AG04450 (cell line): ENCODE measurements around the gene KATNAL1. TPM values are rescaled to one million over a fixed set of nuclear protein-coding genes. Genes with fewer than 3 reads are reported as not detected.

Source experiments
- CTCF ChIA-PET: fragments of 300-600, 350-600 bp; formaldehyde crosslinking; extraction: SDS; loops from one replicate; lab custom pipeline; 2022; ENCODE audit warnings: antibody characterized with exemption, inconsistent platforms; lab: Charles Lee
- POLR2A ChIA-PET: fragments of 350-600 bp; formaldehyde crosslinking; extraction: SDS; loops from one replicate; lab custom pipeline; 2021; ENCODE audit warnings: antibody characterized with exemption, inconsistent platforms; lab: Yijun Ruan, JAX
- DNase-seq: peaks from one replicate; pipeline ENCODE4 v3.0.0-alpha.2; 2011; ENCODE audit warnings: low read depth, low spot score
- H3K27ac ChIP-seq: one replicate; pipeline ENCODE4 v1.5.1; 2012; ENCODE audit warnings: low read depth, low read length, control low read depth
- H3K27me3 ChIP-seq: one replicate; pipeline ENCODE4 v1.6.0; 2012; ENCODE audit warnings: low read length; ENCODE audit not compliant: control insufficient read depth, insufficient read depth
- H3K4me3 ChIP-seq: 2 replicates; pipeline ENCODE4 v1.5.1; 2011; ENCODE audit warnings: mild to moderate bottlenecking, low read depth, low read length, control low read depth
- H3K9me3 ChIP-seq: 2 replicates; pipeline ENCODE4 v1.5.1; 2012; ENCODE audit warnings: low read length; ENCODE audit not compliant: control insufficient read depth, insufficient read depth
- polyA plus RNA-seq: library from polyadenylated mRNA; depleted of rRNA; stranded (reverse); fragments of >200 nt; gene quantifications from 2 replicates; pipeline ENCODE4 v1.2.3, GENCODE V29; 2011; rRNA removed
- small RNA-seq: library from RNA; depleted of rRNA; stranded (forward); fragments of <200 nt; gene quantifications from one replicate; pipeline ENCODE3, GENCODE V24; 2012; ENCODE audit warnings: low read depth; ENCODE audit not compliant: insufficient read length
- TF ChIP-seq, protein P1 (sequence below): IDR thresholded peaks from 2 replicates; pipeline ENCODE4 v1.5.1; 2011; ENCODE audit warnings: low read depth, low read length, control low read depth, inconsistent platforms

The KATNAL1 gene
- polyA plus RNA-seq, 1 experiment, result 12.6 TPM

DNA sequence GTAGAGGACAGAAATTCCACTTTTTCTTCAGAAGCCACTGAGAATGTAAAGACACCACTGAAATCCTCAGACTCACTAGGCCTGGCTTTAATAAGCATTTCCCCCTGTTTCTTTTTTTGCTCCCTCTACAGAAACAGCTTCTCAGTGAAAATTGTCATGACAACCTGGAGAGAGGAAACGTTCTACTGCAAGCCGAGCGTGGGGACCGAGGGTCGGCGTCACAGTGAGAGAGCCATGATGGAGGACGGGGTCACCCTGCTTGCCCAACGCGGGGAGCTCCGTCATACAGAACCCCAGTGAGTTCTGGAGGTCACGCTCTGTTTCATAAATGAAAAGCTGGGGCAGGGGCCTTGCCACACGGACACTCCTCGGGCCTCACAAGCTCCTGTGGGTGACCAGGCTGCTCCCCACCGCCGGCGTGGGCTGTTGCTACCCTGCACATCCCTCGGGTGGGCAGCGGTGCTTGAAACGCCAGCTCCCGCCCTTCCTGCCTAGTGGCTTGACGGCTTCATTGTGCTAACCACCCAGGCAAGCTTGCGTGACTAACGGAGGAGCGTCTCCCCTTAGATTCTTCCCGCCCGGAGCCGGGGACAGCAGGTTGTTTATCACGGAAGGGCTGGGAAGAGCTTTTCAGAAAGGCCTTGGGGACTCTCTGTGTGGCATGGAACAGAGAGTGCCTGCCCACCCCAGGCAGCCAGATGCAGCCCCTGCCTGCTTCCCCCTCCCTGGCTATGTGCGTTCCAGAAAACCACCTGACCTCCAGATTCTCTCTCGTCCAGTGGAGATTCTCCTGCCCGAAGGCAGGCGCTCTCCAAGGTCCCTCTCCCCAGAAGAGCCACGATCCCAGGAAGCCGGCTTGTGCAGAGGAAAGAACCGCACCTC is 153.6 kb downstream of the KATNAL1 start:
- TF ChIP-seq, protein P1, sequence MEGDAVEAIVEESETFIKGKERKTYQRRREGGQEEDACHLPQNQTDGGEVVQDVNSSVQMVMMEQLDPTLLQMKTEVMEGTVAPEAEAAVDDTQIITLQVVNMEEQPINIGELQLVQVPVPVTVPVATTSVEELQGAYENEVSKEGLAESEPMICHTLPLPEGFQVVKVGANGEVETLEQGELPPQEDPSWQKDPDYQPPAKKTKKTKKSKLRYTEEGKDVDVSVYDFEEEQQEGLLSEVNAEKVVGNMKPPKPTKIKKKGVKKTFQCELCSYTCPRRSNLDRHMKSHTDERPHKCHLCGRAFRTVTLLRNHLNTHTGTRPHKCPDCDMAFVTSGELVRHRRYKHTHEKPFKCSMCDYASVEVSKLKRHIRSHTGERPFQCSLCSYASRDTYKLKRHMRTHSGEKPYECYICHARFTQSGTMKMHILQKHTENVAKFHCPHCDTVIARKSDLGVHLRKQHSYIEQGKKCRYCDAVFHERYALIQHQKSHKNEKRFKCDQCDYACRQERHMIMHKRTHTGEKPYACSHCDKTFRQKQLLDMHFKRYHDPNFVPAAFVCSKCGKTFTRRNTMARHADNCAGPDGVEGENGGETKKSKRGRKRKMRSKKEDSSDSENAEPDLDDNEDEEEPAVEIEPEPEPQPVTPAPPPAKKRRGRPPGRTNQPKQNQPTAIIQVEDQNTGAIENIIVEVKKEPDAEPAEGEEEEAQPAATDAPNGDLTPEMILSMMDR, result no peak
- CTCF ChIA-PET, result interaction anchor here (1.5 kb wide), 1 partner anchor 22 kb away, joined by 3 read pairs; no protein-coding TSS in a partner anchor
- Histone ChIP-seq H3K27ac (no peak overlapping the region), H3K4me3 (no peak overlapping the region), H3K27me3 (peaks cover 18% of the 10 kb centered on the region), H3K9me3 (no peaks in the 10 kb centered on the region; the same call in 1 of the 2 replicates)
- DNase-seq, result no peak
- POLR2A ChIA-PET, result interaction anchor here (0.8 kb wide), 1 partner anchor 241 kb away, joined by 3 read pairs; no protein-coding TSS in a partner anchor

Small RNAs within 50 kb of the gene (small RNA-seq; reads per million reads assigned to genes)
- not detected for gene RNU6-64P

Other genes starting within 250 kb of the KATNAL1 start
- gene UBE2L5, start 114.9 kb upstream of the KATNAL1 start, polyA plus RNA-seq, result 0.56 and 0.81 TPM in 2 replicates
- 186 and 223 TPM in 2 replicates for gene HMGB1, start 158.4 kb upstream of the KATNAL1 start, polyA plus RNA-seq